ENCODE data around the gene PPP1R3C. TPM values are rescaled to one million over a fixed set of nuclear protein-coding genes. Genes with fewer than 3 reads are reported as not detected.

The PPP1R3C gene
- total and polyA plus RNA-seq, 2 experiments from 2014 or later, result 0.91 to 1.8 TPM

DNA sequence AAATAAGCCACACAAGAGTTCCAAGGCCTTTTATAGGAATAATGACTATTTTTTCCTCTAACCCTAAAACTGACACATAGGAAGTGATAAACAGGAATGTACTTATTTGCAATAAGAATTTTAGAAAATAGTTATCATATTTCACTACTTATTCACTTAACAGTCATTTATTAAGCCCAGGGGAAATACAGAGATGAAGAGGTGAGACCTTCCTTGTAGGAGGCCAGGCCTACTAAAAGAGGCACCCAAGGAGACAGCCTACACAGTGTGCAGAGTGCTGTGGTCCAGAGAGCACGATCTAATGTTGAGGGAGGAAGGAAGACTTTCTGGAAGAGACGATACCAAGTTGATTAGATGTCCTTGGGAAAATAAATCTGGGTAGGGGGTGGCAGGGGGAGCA, 45.0 kb upstream of the PPP1R3C start (continued):
- TF ChIP-seq, protein P1, sequence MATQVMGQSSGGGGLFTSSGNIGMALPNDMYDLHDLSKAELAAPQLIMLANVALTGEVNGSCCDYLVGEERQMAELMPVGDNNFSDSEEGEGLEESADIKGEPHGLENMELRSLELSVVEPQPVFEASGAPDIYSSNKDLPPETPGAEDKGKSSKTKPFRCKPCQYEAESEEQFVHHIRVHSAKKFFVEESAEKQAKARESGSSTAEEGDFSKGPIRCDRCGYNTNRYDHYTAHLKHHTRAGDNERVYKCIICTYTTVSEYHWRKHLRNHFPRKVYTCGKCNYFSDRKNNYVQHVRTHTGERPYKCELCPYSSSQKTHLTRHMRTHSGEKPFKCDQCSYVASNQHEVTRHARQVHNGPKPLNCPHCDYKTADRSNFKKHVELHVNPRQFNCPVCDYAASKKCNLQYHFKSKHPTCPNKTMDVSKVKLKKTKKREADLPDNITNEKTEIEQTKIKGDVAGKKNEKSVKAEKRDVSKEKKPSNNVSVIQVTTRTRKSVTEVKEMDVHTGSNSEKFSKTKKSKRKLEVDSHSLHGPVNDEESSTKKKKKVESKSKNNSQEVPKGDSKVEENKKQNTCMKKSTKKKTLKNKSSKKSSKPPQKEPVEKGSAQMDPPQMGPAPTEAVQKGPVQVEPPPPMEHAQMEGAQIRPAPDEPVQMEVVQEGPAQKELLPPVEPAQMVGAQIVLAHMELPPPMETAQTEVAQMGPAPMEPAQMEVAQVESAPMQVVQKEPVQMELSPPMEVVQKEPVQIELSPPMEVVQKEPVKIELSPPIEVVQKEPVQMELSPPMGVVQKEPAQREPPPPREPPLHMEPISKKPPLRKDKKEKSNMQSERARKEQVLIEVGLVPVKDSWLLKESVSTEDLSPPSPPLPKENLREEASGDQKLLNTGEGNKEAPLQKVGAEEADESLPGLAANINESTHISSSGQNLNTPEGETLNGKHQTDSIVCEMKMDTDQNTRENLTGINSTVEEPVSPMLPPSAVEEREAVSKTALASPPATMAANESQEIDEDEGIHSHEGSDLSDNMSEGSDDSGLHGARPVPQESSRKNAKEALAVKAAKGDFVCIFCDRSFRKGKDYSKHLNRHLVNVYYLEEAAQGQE (IDR thresholded peaks at IDR 0.05; ENCODE audit: unreplicated experiment), result no peak
- TF ChIP-seq JUNB (IDR thresholded peaks at IDR 0.05; ENCODE audit: unreplicated experiment) (no peak), EZH2 (IDR thresholded peaks at IDR 0.05; ENCODE audit: low read depth, unreplicated experiment) (no peak), CREB1 (CRISPR knock-in tag; IDR thresholded peaks at IDR 0.05; ENCODE audit: low read depth) (no peak), STAT1 (IDR thresholded peaks at IDR 0.05; ENCODE audit: unreplicated experiment) (no peak), ZNF114 (CRISPR knock-in tag; IDR thresholded peaks at IDR 0.05) (no peak), ZNF331 (CRISPR knock-in tag; IDR thresholded peaks at IDR 0.05; ENCODE audit: low read depth) (no peak)
- TF ChIP-seq, protein P2, sequence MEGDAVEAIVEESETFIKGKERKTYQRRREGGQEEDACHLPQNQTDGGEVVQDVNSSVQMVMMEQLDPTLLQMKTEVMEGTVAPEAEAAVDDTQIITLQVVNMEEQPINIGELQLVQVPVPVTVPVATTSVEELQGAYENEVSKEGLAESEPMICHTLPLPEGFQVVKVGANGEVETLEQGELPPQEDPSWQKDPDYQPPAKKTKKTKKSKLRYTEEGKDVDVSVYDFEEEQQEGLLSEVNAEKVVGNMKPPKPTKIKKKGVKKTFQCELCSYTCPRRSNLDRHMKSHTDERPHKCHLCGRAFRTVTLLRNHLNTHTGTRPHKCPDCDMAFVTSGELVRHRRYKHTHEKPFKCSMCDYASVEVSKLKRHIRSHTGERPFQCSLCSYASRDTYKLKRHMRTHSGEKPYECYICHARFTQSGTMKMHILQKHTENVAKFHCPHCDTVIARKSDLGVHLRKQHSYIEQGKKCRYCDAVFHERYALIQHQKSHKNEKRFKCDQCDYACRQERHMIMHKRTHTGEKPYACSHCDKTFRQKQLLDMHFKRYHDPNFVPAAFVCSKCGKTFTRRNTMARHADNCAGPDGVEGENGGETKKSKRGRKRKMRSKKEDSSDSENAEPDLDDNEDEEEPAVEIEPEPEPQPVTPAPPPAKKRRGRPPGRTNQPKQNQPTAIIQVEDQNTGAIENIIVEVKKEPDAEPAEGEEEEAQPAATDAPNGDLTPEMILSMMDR (conservative IDR thresholded peaks at IDR 0.05; ENCODE audit: low read depth in 2 of 2), result no peak

DNA sequence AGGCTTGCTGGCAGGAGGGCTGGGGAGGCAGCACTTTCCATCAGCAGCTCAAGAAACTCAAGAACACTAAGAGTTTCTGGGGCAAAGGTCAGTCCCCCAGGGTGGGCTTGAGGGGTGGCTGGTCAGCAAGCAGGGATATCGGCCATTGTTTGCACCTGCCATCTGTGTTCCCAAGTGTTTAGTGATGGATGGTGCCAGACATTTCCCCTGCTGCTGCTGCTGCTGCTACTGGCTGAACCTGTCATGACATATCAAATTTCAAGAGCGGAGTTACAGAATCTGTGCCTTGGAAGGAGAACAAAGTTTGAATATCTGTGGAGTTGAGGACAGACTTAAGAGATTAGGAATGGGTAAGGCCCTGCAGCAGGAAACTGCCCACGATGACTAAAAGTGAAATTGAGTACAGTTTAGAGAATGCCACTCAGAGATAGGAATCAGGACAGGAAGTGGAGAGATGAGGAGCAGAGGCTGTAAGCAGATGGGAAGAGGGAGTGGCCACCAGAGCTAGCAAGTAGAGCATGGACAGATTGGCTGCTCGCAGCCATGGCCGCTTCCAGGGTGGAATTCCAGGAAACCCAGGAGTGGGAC, 39.2 kb upstream of the PPP1R3C start:
- Mint-ChIP-seq H3K9me3 (no peaks in the 10 kb centered on the region; the same call in 2 of the 3 replicates), H3K4me1 (peaks cover 27% of the 10 kb centered on the region), H3K27me3 (ENCODE audit: insufficient read depth, low read depth, poor library complexity) (peaks cover 5% of the 10 kb centered on the region), H3K27ac (no peak overlapping the region), H3K4me3 (no peak overlapping the region), H3K36me3 (ENCODE audit: low read depth) (no peaks in the 10 kb centered on the region; the same call in 2 of the 3 replicates)
- Histone ChIP-seq H3K9me2 (ENCODE audit: insufficient read depth) (peaks cover 14% of the 10 kb centered on the region), H3K4me3 (no peak overlapping the region), H3K4me1 (ENCODE audit: insufficient read depth) (peaks cover 27% of the 10 kb centered on the region; the same call in 1 of the 2 replicates), H3K27me3 (ENCODE audit: insufficient read depth) (no peaks in the 10 kb centered on the region), H3K27ac (ENCODE audit: low read depth) (no peak overlapping the region), H3F3A (replicated peaks; ENCODE audit: low read depth) (no peaks in the 10 kb centered on the region), H3K36me3 (ENCODE audit: insufficient read depth) (no peaks in the 10 kb centered on the region), H3K79me2 (replicated peaks; ENCODE audit: insufficient read depth) (no peaks in the 10 kb centered on the region), H2AFZ (peak overlapping the region; percentile 85), H3K4me2 (no peak overlapping the region), H4K20me1 (replicated peaks; ENCODE audit: insufficient read depth) (no peaks in the 10 kb centered on the region)
- ATAC-seq (peak; percentile 69), DNase-seq (ENCODE audit: low spot score) (peak; percentile 21)
- TF ChIP-seq, protein P2 (conservative IDR thresholded peaks at IDR 0.05; ENCODE audit: low read depth in 2 of 2), result no peak
- no peak for TF ChIP-seq ZNF331 (CRISPR knock-in tag; IDR thresholded peaks at IDR 0.05; ENCODE audit: low read depth)
- TF ChIP-seq JUNB (IDR thresholded peaks at IDR 0.05; ENCODE audit: unreplicated experiment), result no peak
- TF ChIP-seq STAT1 (IDR thresholded peaks at IDR 0.05; ENCODE audit: unreplicated experiment), result no peak
- TF ChIP-seq, protein P3, sequence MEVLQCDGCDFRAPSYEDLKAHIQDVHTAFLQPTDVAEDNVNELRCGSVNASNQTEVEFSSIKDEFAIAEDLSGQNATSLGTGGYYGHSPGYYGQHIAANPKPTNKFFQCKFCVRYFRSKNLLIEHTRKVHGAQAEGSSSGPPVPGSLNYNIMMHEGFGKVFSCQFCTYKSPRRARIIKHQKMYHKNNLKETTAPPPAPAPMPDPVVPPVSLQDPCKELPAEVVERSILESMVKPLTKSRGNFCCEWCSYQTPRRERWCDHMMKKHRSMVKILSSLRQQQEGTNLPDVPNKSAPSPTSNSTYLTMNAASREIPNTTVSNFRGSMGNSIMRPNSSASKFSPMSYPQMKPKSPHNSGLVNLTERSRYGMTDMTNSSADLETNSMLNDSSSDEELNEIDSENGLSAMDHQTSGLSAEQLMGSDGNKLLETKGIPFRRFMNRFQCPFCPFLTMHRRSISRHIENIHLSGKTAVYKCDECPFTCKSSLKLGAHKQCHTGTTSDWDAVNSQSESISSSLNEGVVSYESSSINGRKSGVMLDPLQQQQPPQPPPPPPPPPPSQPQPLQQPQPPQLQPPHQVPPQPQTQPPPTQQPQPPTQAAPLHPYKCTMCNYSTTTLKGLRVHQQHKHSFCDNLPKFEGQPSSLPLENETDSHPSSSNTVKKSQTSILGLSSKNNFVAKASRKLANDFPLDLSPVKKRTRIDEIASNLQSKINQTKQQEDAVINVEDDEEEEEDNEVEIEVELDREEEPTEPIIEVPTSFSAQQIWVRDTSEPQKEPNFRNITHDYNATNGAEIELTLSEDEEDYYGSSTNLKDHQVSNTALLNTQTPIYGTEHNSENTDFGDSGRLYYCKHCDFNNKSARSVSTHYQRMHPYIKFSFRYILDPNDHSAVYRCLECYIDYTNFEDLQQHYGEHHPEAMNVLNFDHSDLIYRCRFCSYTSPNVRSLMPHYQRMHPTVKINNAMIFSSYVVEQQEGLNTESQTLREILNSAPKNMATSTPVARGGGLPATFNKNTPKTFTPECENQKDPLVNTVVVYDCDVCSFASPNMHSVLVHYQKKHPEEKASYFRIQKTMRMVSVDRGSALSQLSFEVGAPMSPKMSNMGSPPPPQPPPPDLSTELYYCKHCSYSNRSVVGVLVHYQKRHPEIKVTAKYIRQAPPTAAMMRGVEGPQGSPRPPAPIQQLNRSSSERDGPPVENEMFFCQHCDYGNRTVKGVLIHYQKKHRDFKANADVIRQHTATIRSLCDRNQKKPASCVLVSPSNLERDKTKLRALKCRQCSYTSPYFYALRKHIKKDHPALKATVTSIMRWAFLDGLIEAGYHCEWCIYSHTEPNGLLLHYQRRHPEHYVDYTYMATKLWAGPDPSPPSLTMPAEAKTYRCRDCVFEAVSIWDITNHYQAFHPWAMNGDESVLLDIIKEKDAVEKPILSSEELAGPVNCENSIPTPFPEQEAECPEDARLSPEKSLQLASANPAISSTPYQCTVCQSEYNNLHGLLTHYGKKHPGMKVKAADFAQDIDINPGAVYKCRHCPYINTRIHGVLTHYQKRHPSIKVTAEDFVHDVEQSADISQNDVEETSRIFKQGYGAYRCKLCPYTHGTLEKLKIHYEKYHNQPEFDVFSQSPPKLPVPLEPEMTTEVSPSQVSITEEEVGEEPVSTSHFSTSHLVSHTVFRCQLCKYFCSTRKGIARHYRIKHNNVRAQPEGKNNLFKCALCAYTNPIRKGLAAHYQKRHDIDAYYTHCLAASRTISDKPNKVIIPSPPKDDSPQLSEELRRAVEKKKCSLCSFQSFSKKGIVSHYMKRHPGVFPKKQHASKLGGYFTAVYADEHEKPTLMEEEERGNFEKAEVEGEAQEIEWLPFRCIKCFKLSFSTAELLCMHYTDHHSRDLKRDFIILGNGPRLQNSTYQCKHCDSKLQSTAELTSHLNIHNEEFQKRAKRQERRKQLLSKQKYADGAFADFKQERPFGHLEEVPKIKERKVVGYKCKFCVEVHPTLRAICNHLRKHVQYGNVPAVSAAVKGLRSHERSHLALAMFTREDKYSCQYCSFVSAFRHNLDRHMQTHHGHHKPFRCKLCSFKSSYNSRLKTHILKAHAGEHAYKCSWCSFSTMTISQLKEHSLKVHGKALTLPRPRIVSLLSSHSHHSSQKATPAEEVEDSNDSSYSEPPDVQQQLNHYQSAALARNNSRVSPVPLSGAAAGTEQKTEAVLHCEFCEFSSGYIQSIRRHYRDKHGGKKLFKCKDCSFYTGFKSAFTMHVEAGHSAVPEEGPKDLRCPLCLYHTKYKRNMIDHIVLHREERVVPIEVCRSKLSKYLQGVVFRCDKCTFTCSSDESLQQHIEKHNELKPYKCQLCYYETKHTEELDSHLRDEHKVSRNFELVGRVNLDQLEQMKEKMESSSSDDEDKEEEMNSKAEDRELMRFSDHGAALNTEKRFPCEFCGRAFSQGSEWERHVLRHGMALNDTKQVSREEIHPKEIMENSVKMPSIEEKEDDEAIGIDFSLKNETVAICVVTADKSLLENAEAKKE (CRISPR knock-in tag; IDR thresholded peaks at IDR 0.05), result no peak
- no peak for TF ChIP-seq EZH2phosphoT487 (IDR thresholded peaks at IDR 0.05; ENCODE audit: unreplicated experiment)
- no peak for TF ChIP-seq EZH2 (IDR thresholded peaks at IDR 0.05; ENCODE audit: low read depth, unreplicated experiment)

All from GM23338 (cell line).